Activated naive CD4-positive, alpha-beta T cell treated with anti-CD3 and anti-CD28 coated beads, Interleukin-2, amount 10 ng/mL, durations not matched to agents 5 hours and 36 hours (primary cell): ENCODE measurements around the gene MAGI2. TPM values are rescaled to one million over a fixed set of nuclear protein-coding genes. Genes with fewer than 3 reads are reported as not detected.

ENCODE experiments used
- total RNA-seq, 2 experiments: library from RNA; stranded (reverse); gene quantifications; one replicate each; pipeline ENCODE4 v1.2.3, GENCODE V29; 2021

MAGI2 gene
- under 1 TPM in 1 of 2 experiments, not detected in 1; 0.05 TPM for total RNA-seq

GRCh38 chr7:79453558-79454360, at the start of gene MAGI2:
MAGI2 (minus strand) TSS chr7:79453667; CDS start chr7:79453320, 347 bp downstream.

